Adrenal gland (tissue), 12 donors: ENCODE data around the gene BRINP1. TPM values are rescaled to one million over a fixed set of nuclear protein-coding genes. Genes with fewer than 3 reads are reported as not detected.
A peak's percentile ranks its signal among the peaks of the same experiment; 100 is the strongest.

Source experiments
- DNase-seq, 7 donors: peaks; one replicate each; pipeline ENCODE4 v3.0.0-alpha.2; 2019 to 2020
- H3K27ac ChIP-seq, 5 donors: fragments of 200-600 bp; sonication (generic) in 4 of 5; 1 replicate in 3 of 5; 2 replicates in 2 of 5; pipeline versions ENCODE4 v1.5.1 to v1.8.0; 2016 to 2020; ENCODE audit warnings: mild to moderate bottlenecking in 1 of 5
- H3K27me3 ChIP-seq: fragments of 200-600 bp; 2 replicates; pipeline ENCODE4 v1.8.0; 2021
- H3K36me3 ChIP-seq, 2 donors: fragments of 200-600 bp; replicated peaks in 1 of 2; 1 replicate in 1 of 2; 2 replicates in 1 of 2; pipeline versions ENCODE4 v1.5.1 to v1.8.0; 2018 to 2022
- H3K4me1 ChIP-seq, 2 donors: fragments of 200-600 bp; replicated peaks in 1 of 2; 1 replicate in 1 of 2; 2 replicates in 1 of 2; pipeline versions ENCODE4 v1.5.1 to v1.8.0; 2018 to 2021
- H3K4me3 ChIP-seq, 4 donors: fragments of 200-600 bp; sonication (generic) in 3 of 4; one replicate each; pipeline ENCODE4 v1.5.1; 2016 to 2018
- H3K9me3 ChIP-seq, 3 donors: fragments of 200-600 bp; sonication (generic) in 1 of 3; replicated peaks in 1 of 3; 1 replicate in 2 of 3; 2 replicates in 1 of 3; pipeline versions ENCODE4 v1.5.1 to v1.8.0; 2016 to 2021
- CTCF ChIP-seq, 6 experiments: fragments of 450-650 bp in 4 of 6; fragments of 200-600 bp in 2 of 6; sonication (generic) in 1 of 6; IDR thresholded peaks; 1 replicate in 5 of 6; 2 replicates in 1 of 6; pipeline versions ENCODE4 v1.5.1 to v1.8.0; 2016 to 2021; ENCODE audit warnings: antibody characterized with exemption in 6 of 6, mild to moderate bottlenecking in 2 of 6, moderate library complexity in 1 of 6
- POLR2A ChIP-seq, 2 donors: fragments of 450-650 bp; IDR thresholded peaks; one replicate each; pipeline ENCODE4 v1.6.1; 2017; ENCODE audit warnings: antibody characterized with exemption in 2 of 2, mild to moderate bottlenecking in 2 of 2, moderate library complexity in 1 of 2
- WGBS, 4 donors: extraction: QIAGEN DNeasy Blood & Tissue Kit in 2 of 4; methylation state at CpG; one replicate each; pipeline versions ENCODE4 v1.1.5 to v1.1.7; 2013 to 2017; 5-methylcytosine and 5-hydroxymethylcytosine counted together
- intact Hi-C, 2 donors: fragments of 100-400 bp; cut with DNase I; formaldehyde crosslinking; loops; one replicate each; pipeline versions ENCODE4 v1.14.1 to v1.15.0; 2022 to 2023
- polyA plus RNA-seq, 3 donors: library from polyadenylated mRNA; stranded (reverse); fragments of 200-250 nt in 2 of 3; fragments of 350-450 nt in 1 of 3; fragmentation: Illumina TruSeq in 1 of 3; extraction: RNeasy Lipid Tissue Mini Kit (QIAGEN cat#74804) in 1 of 3; gene quantifications; one replicate each; pipeline ENCODE4 v1.2.3, GENCODE V29; 2013 to 2014
- total RNA-seq, 9 donors: library from RNA; depleted of rRNA in 4 of 9; stranded (reverse); fragments of >200 nt in 4 of 9; fragments of 120-200 nt in 1 of 9; fragmentation: NEBNext Ultra II Directional in 1 of 9; extraction: Animal tissue kit (Norgen Biotek cat#: 25700) in 1 of 9; gene quantifications; one replicate each; pipeline versions ENCODE4 v1.1.0 to v1.2.4, GENCODE V29; 2013 to 2023
- donor health status: healthy with polysubstance abuse.
- donor health status: Bipolar disorder and iron deficiency.
- donor health status: DM: yes; HTN: yes; CAD: no.
- donor health status: DM: no; HTN: no; CAD: no.
- donor health status: DM: no; HTN: no; CAD: no.
- donor health status: DM: yes; HTN: yes; CAD: no.

BRINP1 gene
- total and polyA plus RNA-seq, 12 donors: 0.07 to 6.4 (median 1.2) TPM; not detected in 1

GRCh38 chr9:119298076-119298853, 71.0 kb downstream of the BRINP1 start:
- H3K27me3 ChIP-seq: no peaks in the 10 kb centered on the region
- H3K4me1 ChIP-seq: no peaks in the 10 kb centered on the region
- H3K36me3 ChIP-seq: no peaks in the 10 kb centered on the region
- intact Hi-C loops: loop anchor here in 1 of 2 donors (10.0 kb wide), 1 partner anchor 463 kb away; no protein-coding TSS in a partner anchor
- 59 to 73% (median 61%) methylated on average over 3 of the region's 3 CpGs for WGBS, 4 donors
- H3K9me3 ChIP-seq: no peaks in the 10 kb centered on the region
- H3K4me3 ChIP-seq: no peak overlapping the region
- H3K27ac ChIP-seq: no peak overlapping the region
- TF ChIP-seq POLR2A (IDR thresholded peaks at IDR 0.05) (no peak), CTCF (IDR thresholded peaks at IDR 0.05) (no peak)
- no peak for DNase-seq

GRCh38 chr9:119291554-119291953, 77.7 kb downstream of the BRINP1 start:
- Histone ChIP-seq H3K9me3 (no peaks in the 10 kb centered on the region), H3K4me1 (no peaks in the 10 kb centered on the region), H3K36me3 (no peaks in the 10 kb centered on the region), H3K27me3 (no peaks in the 10 kb centered on the region), H3K27ac (no peak overlapping the region), H3K4me3 (no peak overlapping the region)
- 23 to 39% (median 35%) methylated on average over 1 of the region's 1 CpG for WGBS, 4 donors
- TF ChIP-seq CTCF (IDR thresholded peaks at IDR 0.05): no peak
- no peak for TF ChIP-seq POLR2A (IDR thresholded peaks at IDR 0.05)
- no peak for DNase-seq
- intact Hi-C loops: loop anchor here in 1 of 2 donors (10.0 kb wide), 1 partner anchor 457 kb away; no protein-coding TSS in a partner anchor

GRCh38 chr9:119289740-119290433, 79.3 kb downstream of the BRINP1 start:
- DNase-seq: peak; percentile 55 to 84 (median 68)
- Histone ChIP-seq H3K27me3 (no peaks in the 10 kb centered on the region), H3K27ac (no peak overlapping the region), H3K36me3 (no peaks in the 10 kb centered on the region), H3K4me3 (no peak overlapping the region), H3K9me3 (no peaks in the 10 kb centered on the region), H3K4me1 (no peaks in the 10 kb centered on the region)
- 9 to 21% (median 13%) methylated on average over 3 of the region's 3 CpGs for WGBS, 4 donors
- intact Hi-C loops: loop anchor here in 1 of 2 donors (10.0 kb wide), 2 partner anchors 75 to 455 kb away; partner anchors contain the start of gene BRINP1
- no peak for TF ChIP-seq POLR2A (IDR thresholded peaks at IDR 0.05)
- TF ChIP-seq CTCF (IDR thresholded peaks at IDR 0.05): peak; percentile 76 to 87 (median 80)

DNA sequence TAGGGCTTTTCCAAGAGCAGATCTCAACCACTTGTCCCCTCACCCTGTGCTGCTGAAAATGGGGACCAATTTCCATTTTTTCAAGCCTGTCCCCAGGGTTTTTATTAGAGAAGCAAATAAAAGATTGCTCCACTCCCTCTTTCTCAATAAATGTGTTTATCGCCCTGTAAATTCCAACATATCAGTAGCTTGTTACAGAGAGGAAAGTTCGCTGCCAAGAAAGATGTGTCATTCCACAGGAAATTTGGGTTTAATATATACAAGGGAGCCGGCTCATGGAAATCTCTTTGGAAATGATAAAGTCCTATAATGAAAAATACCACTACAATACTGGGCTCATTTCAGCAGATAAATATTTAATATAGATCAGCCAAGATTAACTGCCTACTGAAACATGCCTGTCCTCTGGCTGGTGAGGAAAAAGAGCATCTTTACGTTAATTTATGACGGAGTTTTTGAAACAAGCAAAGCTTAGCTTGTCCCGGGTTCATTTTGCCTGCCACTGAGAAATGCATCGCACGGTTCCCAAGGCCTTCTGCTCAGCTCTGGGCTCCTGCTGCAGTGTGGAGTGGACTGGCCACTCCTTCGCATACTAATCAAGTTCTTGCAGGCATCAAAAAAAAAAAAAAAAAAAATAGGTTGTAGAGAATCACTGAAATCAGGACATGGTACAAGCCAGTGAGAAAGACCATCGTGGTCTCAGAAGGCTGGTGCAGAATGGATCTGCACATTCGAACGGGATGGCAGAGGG, 84.5 kb downstream of the BRINP1 start:
- WGBS, 4 donors: 50 to 73% (median 68%) methylated on average over 12 of the region's 12 CpGs
- Histone ChIP-seq H3K27me3 (no peaks in the 10 kb centered on the region), H3K9me3 (no peaks in the 10 kb centered on the region), H3K36me3 (no peaks in the 10 kb centered on the region), H3K27ac (no peak overlapping the region), H3K4me1 (no peaks in the 10 kb centered on the region), H3K4me3 (no peak overlapping the region)
- no peak for DNase-seq
- TF ChIP-seq POLR2A (IDR thresholded peaks at IDR 0.05): no peak
- no peak for TF ChIP-seq CTCF (IDR thresholded peaks at IDR 0.05)
- intact Hi-C loops: loop anchor here in 1 of 2 donors (10.0 kb wide), 1 partner anchor 80 kb away; the partner anchor contains the start of gene BRINP1
